ENCODE data around the gene FURIN. TPM values are rescaled to one million over a fixed set of nuclear protein-coding genes. Genes with fewer than 3 reads are reported as not detected.

FURIN gene
- total and polyA plus RNA-seq, 2 of the 4 experiments (the other 2 are of a cell fraction) = 34.8 to 54.3 TPM

GRCh38 chr15:90838544-90838943 is 29.8 kb upstream of the FURIN start:
- DNase-seq = no peak
- H2BK20ac ChIP-seq (ENCODE audit: low read depth, low read length) = no peak overlapping the region
- no peak overlapping the region for H2BK5ac ChIP-seq (ENCODE audit: low read depth, low read length, poor library complexity, severe bottlenecking)
- H2AK5ac ChIP-seq (ENCODE audit: low read depth, low read length) = peak overlapping the region; percentile 17; the same call in 1 of the 2 replicates
- H3K23ac ChIP-seq (ENCODE audit: low read depth, low read length) = no peak overlapping the region
- ChIA-PET CTCF (no interaction called here), POLR2A (ENCODE audit: unreplicated experiment) (no interaction called here)
- no peak overlapping the region for H3K9ac ChIP-seq (ENCODE audit: low read depth, low read length)
- H4K20me1 ChIP-seq (ENCODE audit: insufficient read depth, low read length) = no peaks in the 10 kb centered on the region; the same call in 1 of the 2 replicates
- no peaks in the 10 kb centered on the region for H3K9me3 ChIP-seq (ENCODE audit: control insufficient read depth, insufficient read depth, low read length)
- no peak overlapping the region for H2BK120ac ChIP-seq (ENCODE audit: low read depth, low read length)
- H3K27ac ChIP-seq (ENCODE audit: insufficient read depth, low read length) = no peak overlapping the region
- H3K4ac ChIP-seq (ENCODE audit: low read depth, low read length) = no peak overlapping the region
- no peaks in the 10 kb centered on the region for H3K79me1 ChIP-seq (ENCODE audit: low read depth in 1 of 2, low read length in 2 of 2)
- H2AK9ac ChIP-seq (replicated peaks; ENCODE audit: low read depth, low read length, poor library complexity) = no peak overlapping the region
- WGBS, 2 experiments (ENCODE audit: extremely low coverage in 2 of 2, insufficient read length in 1 of 2) = 88% methylated on average over 8 of the region's 15 CpGs; no CpG with 5 or more reads in 1 of the 2 experiments
- intact Hi-C loops (cut with micrococcal nuclease) = no loop called here
- no peaks in the 10 kb centered on the region for H3K9me1 ChIP-seq (ENCODE audit: insufficient read depth, low read length)
- H3K56ac ChIP-seq (ENCODE audit: extremely low read depth, insufficient read depth, low read length) = no peak overlapping the region
- no peak overlapping the region for H3K4me2 ChIP-seq (ENCODE audit: low read depth, low read length)
- H2BK15ac ChIP-seq (ENCODE audit: low read depth, low read length) = no peak overlapping the region
- no peak for ATAC-seq (ENCODE audit: low read depth)
- in situ Hi-C loops (cut with MboI; ENCODE audit: low sequenced_read_pairs) = no loop called here
- peaks cover 8% of the 10 kb centered on the region for H3K27me3 ChIP-seq (ENCODE audit: control insufficient read depth, insufficient read depth, low read length)
- H3K18ac ChIP-seq (ENCODE audit: low read depth, low read length) = no peak overlapping the region
- peaks cover 2% of the 10 kb centered on the region for H3K4me1 ChIP-seq (ENCODE audit: control insufficient read depth, insufficient read depth, low read length)
- H4K8ac ChIP-seq (ENCODE audit: low read depth in 2 of 2, low read length in 2 of 2) = no peak overlapping the region
- dilution Hi-C loops (cut with HindIII; ENCODE audit: low sequenced_read_pairs, unreplicated experiment) = no loop called here
- no peak overlapping the region for H4K5ac ChIP-seq (ENCODE audit: low read depth, low read length)
- no peak overlapping the region for H3K14ac ChIP-seq (replicated peaks; ENCODE audit: low read depth, low read length)
- TF ChIP-seq POLR2A (IDR thresholded peaks at IDR 0.05; ENCODE audit: low read depth, low read length) (no peak), MAZ (IDR thresholded peaks at IDR 0.05; ENCODE audit: borderline replicate concordance, low read depth, low read length) (no peak)
- H2AFZ ChIP-seq (replicated peaks; ENCODE audit: low read length, poor library complexity) = peak overlapping the region; percentile 41
- no peak overlapping the region for H3K4me3 ChIP-seq (ENCODE audit: insufficient read depth, low read depth, low read length)
- no peaks in the 10 kb centered on the region for H3K36me3 ChIP-seq (ENCODE audit: control insufficient read depth, insufficient read depth, low read length)
- BruUV-seq (replicated peaks) = no TSS peak
- H4K91ac ChIP-seq (ENCODE audit: insufficient read depth, low read depth, low read length) = no peak overlapping the region

Measured in IMR-90 (cell line).